Coronary artery (tissue), 2 donors: Measurements from ENCODE around the gene ADGRG4.

ENCODE experiments used
- DNase-seq: peaks from one replicate; pipeline ENCODE4 v3.0.0-alpha.2; 2017; ENCODE audit warnings: low spot score
- H3K27ac ChIP-seq, 2 donors: fragments of 200-600 bp; sonication (generic); one replicate each; pipeline ENCODE4 v1.5.1; 2016 to 2019
- H3K4me3 ChIP-seq: fragments of 200-600 bp; sonication (generic); 2 replicates; pipeline ENCODE4 v1.5.1; 2016; ENCODE audit warnings: mild to moderate bottlenecking, moderate library complexity
- TF ChIP-seq, protein P1 (sequence below): fragments of 200-600 bp; sonication (generic); IDR thresholded peaks from one replicate; pipeline ENCODE4 v1.5.1; 2019; ENCODE audit warnings: antibody characterized with exemption

The ADGRG4 gene

DNA sequence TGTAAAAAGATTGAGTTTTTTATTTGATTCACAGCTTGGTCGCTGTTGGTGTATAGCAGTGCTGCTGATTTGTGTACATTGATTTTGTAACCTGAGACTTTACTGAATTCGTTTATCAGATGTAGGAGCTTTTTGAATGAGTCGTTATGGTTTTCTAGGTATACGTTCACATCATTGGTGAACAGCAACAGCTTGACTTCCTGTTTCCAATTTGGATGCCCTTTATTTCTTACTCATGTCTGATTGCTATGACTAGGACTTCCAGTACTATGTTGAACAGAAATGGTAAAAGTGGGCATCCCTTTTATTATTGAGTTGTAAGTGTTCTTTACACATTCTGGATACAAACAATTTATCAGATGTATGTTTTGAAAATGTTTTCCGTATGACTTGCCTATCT lies 76.0 kb downstream of the ADGRG4 start:
- Histone ChIP-seq H3K27ac (no peak overlapping the region), H3K4me3 (no peak overlapping the region)
- no peak for DNase-seq
- TF ChIP-seq, protein P1, sequence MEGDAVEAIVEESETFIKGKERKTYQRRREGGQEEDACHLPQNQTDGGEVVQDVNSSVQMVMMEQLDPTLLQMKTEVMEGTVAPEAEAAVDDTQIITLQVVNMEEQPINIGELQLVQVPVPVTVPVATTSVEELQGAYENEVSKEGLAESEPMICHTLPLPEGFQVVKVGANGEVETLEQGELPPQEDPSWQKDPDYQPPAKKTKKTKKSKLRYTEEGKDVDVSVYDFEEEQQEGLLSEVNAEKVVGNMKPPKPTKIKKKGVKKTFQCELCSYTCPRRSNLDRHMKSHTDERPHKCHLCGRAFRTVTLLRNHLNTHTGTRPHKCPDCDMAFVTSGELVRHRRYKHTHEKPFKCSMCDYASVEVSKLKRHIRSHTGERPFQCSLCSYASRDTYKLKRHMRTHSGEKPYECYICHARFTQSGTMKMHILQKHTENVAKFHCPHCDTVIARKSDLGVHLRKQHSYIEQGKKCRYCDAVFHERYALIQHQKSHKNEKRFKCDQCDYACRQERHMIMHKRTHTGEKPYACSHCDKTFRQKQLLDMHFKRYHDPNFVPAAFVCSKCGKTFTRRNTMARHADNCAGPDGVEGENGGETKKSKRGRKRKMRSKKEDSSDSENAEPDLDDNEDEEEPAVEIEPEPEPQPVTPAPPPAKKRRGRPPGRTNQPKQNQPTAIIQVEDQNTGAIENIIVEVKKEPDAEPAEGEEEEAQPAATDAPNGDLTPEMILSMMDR = no peak

DNA sequence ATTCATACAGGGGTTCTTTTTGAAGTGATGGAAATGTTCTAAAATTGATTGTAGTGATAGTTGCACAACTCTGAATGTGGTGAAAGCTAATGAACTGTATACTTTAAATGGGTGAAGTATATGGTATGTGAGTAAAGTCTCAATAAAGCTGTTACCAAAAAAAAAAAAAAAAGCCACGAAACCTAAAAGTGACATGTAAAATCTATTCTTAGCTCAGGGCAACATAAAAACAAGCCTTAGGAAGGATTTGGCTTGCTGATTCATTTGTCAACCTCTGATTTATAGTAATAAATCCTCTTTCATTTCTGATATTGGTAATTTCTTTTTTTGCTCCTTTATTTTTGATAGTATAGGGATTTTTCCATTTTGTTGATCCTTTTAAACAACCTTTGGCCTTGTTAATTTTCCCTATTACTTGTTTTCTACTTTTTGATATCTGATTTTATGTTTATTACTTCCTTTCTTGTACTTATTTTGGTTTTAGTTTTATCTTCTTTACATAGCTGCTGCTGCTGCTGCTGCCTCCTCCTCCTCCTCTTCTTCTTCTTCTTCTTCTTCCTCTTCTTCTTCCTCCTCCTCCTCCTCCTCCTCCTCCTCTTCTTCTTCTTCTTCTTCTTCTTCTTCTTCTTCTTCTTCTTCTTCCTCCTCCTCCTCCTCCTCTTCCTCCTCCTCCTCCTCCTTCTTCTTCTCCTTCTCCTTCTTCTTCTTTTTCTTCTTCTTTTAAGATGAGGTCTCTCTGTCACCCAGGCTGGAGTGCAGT lies 79.4 kb downstream of the ADGRG4 start:
- DNase-seq = no peak
- Histone ChIP-seq H3K4me3 (no peak overlapping the region), H3K27ac (no peak overlapping the region)
- TF ChIP-seq, protein P1 = no peak

DNA sequence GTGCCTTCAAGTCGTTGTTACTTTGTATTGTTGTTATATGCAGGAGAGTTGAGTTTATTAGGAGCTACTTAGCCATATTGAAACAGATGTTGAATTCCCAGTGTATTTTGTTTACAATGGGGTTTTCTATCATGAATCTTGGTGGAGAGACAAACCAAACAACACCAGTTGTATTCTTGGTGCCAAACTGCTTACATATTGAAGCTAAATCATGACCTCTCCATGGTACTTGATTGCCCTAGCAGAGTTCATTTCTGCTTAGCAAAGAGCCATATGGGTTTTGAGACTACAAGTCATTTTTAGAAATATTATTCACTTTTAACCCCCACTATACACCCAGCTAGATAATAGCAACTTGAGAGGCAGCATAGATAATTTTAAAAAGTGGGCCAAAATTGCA lies 85.4 kb downstream of the ADGRG4 start:
- TF ChIP-seq, protein P1 = no peak
- no peak for DNase-seq
- H3K27ac ChIP-seq = no peak overlapping the region
- H3K4me3 ChIP-seq = no peak overlapping the region

DNA sequence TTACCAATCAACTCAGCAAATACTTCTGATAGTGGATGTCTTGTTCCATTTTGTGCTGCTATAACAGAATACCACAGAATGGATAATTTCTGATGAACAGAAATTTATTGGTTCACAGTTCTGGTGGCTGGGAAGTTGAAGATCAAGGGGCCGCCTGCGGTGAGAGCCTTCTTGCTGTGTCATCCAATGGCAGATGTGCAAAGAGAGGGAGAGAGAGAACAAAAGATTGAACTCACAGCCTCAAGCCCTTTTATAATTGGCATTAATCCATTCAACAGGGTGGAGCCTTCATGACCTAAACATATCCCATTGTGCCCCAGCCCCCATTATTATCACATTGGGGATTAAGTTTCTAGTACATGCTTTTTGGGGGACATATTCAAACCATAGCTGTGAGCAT lies 86.1 kb downstream of the ADGRG4 start:
- no peak for DNase-seq
- H3K27ac ChIP-seq = no peak overlapping the region
- TF ChIP-seq, protein P1 = no peak
- H3K4me3 ChIP-seq = no peak overlapping the region

DNA sequence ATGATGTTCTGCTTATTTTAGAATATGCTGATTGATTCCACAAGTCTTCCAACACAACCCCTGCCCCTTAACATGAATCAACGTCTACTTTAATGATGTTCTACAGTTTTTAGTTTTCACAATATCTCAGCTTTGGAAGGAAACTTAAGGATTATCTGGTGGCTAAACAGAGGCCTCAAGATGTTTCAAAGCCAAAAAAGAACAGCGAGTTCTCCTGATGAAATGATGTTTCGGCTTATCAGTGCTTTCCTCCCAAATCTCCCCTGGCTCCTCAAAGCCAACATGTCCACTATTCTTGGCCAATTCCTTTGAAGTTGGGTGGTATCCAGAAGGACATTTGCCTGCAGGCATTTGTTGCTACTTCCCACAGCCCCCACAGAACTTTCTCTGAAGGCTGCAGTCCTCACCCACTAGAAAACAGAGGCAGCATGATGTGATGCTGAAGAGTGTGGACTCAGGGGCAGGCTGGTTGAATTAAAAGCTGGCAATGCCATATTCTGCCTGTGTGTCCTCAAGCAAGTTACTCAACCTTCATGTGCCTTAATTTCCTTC lies 87.3 kb downstream of the ADGRG4 start:
- DNase-seq = no peak
- no peak overlapping the region for H3K4me3 ChIP-seq
- no peak overlapping the region for H3K27ac ChIP-seq
- TF ChIP-seq, protein P1 = no peak

DNA sequence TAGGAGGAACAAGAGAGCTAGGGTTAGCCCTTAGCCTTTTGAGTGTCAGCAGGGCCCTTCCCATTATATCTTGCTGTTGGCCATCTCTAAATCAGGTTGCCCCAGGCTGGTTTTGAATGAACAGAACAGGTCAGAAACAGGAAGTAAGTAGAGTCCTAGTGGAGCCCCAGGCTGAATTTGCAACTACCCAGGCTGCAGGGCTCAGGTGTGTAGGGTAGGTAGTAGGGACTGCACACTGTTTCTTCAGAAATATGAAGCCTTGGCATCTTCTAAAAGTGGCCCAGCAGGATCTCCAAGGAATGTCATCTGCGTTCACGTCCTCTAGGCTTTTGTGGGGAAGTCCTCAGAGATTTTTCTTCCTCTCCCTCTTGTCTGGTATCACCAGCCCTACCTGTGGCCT lies 90.2 kb downstream of the ADGRG4 start:
- TF ChIP-seq, protein P1 = no peak
- no peak for DNase-seq
- no peak overlapping the region for H3K4me3 ChIP-seq
- no peak overlapping the region for H3K27ac ChIP-seq

DNA sequence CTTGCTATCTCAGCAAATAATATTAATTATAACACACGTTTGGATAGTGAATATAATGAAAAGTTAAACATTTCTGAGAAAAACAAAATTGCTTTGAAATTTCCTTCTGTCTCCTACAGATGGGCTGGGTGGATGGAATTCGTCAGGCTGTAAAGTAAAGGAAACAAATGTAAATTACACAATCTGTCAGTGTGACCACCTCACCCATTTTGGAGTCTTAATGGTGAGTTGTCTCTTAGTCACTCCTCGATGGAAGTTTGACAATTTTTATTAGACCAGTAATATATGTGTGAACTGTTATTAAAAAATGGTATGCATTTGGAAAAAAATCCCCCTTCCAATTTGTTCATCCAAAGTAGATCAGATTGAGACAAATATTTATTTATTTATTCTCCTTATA lies 94.5 kb downstream of the ADGRG4 start:
- Histone ChIP-seq H3K27ac (no peak overlapping the region), H3K4me3 (no peak overlapping the region)
- TF ChIP-seq, protein P1 = no peak
- no peak for DNase-seq
